GM15510 (cell line): ENCODE measurements around the gene ADNP2.

Experiments used
- POLR2A ChIP-seq: IDR thresholded peaks from 3 replicates; pipeline ENCODE4 v1.6.1; 2011; ENCODE audit warnings: borderline replicate concordance; ENCODE audit not compliant: insufficient read length; ENCODE audit errors: extremely low read depth

ADNP2 gene

GRCh38 chr18:80183273-80184050 is 74.4 kb downstream of the ADNP2 start:
- no peak for TF ChIP-seq POLR2A

GRCh38 chr18:80184243-80184772 is 75.2 kb downstream of the ADNP2 start:
- TF ChIP-seq POLR2A = no peak

GRCh38 chr18:80185545-80185944 is 76.5 kb downstream of the ADNP2 start:
- no peak for TF ChIP-seq POLR2A

- no peak for TF ChIP-seq POLR2A
Observed at GRCh38 chr18:80187956-80188642, 79.0 kb downstream of the ADNP2 start.

GRCh38 chr18:80188643-80189530 is 79.8 kb downstream of the ADNP2 start:
- no peak for TF ChIP-seq POLR2A

GRCh38 chr18:80189531-80189865 is 80.4 kb downstream of the ADNP2 start:
- no peak for TF ChIP-seq POLR2A
